GM19035 (cell line): ENCODE data around the gene NOTCH3.

Experiments used
- ATAC-seq: cut with Tn5 transposase; IDR thresholded peaks from one replicate; pipeline ENCODE4 v1.9.1; 2021; ENCODE audit not compliant: unreplicated experiment

NOTCH3 gene

DNA sequence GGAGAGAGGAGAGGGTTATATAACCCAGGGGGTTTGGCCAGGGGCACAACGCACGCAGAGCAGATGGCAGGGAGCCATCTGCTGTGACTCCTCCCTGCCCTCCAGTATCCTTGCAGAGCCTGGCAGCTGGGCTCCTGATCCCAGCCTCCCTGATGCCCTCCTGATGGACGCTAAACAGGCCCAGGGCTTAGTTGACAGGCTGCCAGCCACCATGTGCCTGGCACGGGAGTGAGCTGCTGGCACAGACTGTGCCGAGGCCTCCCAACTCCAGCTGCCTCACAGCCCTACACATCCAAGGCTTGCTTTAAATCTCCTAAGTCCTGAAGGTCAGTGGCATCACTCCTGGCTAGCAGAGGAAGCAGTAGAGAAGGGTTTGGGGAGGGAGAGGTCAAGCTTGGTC is 76.9 kb downstream of the NOTCH3 start:
- ATAC-seq, result no peak

DNA sequence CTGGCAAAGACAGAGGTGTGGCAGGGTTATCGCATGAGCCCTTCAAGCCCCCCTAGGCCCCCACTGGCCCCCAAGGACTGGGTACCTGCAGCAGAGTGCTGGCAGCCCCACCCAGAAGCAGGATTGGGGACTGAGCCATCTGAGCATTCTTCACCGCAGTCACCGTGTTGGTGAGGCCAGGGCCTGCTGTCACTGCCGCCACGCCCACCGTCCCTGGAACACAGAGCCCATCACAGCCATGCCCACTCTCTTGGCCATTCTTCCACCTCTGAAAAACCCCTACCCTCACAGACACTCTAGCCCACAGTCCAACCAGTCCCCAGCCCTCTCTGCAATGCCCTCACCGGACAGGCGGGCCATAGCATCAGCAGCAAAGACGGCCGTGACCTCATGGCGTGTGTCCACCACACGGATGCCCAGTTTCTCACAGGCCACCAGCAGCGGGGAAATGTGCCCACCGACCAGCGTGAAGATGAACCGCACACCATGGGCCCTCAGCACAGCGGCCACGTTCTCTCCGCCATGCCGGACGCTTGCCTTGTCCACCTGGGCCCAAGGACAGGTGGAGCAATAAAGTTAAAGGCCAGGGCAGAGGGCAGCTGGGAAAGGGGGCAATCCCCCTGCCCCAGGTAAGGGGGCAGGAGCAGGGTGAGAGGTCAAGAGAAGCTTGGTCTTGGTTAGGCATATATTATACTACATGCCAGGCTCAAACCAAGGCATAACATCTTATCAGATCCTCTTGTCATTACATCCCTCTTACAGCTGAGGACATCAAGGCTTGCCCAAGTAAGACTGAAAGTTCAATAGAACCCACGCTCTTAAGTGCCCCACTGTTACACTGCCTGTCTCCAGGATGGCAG is 77.5 kb downstream of the NOTCH3 start:
- no peak for ATAC-seq

DNA sequence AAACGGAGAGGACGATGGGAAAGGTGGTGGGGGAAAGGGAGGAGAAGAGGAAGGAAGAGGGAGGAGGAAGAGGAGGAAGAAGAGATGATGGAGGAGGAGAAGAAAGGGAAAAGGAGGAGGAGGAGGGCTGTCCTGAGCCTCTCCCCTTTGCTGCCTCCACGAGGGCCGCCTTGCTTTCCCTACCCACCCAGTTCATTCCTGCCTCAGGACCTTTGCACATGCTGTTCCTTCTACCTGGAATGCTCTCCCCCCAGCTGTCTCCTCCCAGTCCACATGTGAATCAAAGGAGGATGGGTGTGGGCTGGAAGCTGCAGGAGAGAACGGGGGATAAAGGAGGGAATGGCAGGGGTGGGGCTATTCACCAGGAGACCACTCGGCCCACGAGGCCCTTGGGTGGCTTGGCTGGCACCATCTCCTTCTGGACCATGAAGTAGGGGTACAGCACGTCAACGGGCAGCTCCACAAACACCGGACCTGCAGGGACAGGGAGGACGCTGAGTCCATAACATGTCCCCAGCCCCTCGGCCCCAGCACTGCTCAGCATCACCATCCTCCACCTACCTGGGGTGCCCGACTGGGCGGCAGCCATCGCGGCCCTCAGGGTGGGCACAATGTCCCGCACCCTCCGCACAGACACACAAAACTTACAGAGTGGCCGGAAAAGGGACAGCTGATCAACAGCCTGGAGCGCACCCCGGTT is 78.3 kb downstream of the NOTCH3 start:
- no peak for ATAC-seq

DNA sequence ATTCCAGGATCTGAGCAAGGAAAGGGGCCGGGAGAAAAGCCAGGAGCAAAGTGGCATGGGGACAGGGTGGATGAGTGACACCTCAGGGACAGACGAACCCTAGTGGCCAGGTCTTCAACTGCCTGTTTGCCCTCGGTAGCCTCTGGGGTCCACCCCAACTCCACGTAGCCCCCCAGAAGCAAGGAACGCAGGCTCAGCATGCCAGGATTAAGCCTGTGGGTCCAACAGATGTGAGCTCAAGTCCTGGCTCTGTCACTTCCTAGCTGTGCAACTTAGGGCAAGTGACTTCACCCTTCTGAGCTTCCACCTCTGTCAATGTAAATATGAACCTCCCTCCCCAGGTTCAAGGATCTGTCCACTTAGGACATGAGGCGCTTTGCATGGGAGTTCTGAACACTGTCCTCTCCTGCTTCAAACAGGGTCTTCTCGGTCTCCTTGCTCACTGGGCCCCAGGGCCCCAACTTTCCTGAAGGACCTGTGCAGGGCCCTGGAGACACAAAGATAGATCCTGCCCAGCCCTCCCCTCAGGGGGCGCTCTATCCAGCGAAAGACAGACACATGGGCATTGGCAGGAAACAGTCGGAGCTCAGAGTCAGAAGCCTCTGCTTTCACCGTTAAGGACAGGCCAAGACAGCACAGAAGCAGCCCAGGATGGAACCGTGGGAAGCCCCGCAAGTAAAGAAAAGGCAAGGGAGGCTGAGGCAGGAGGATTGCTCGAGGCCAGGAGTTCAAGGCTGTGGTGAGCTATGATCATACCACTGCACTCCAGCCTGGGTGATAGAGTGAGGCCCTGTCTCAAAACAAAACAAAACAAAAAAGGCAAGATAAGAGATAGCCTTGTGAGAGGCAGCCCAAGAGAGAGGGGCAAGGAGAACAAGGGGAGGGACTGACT is 80.4 kb downstream of the NOTCH3 start:
- ATAC-seq, result no peak

DNA sequence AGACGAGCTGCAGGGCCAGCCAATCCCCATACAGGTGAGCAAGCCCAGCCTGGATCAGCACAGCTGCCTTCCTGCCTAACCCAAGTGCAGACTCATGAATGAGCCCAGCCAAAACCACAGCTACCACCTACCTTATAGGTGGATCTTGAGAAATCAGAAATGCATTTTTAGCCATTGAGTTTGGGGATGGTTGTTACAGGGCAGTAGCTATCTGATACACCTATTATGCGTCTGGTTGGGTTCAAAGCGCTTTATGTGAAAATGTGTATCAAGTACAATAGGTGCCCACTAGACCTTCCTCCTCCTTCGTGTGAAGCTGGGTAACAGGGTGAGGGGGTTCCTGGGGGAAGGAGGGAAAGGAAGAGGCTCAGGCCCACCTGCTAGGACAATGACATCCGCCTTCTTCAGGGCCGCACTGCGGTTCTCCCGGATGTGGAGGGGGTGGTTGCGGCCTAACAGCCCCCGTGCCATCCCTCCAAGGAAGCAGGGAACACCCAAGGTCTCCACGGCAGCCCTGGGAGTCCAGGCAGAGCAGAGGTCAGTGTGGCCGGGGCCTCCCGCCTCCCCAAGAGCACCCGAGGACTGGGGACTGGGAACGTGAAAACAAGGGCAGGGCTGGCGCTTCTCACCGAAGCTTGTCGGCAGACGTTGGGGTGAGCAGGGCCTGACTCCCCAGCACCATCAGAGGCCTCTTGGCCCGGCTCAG is 81.9 kb downstream of the NOTCH3 start:
- ATAC-seq, result no peak

DNA sequence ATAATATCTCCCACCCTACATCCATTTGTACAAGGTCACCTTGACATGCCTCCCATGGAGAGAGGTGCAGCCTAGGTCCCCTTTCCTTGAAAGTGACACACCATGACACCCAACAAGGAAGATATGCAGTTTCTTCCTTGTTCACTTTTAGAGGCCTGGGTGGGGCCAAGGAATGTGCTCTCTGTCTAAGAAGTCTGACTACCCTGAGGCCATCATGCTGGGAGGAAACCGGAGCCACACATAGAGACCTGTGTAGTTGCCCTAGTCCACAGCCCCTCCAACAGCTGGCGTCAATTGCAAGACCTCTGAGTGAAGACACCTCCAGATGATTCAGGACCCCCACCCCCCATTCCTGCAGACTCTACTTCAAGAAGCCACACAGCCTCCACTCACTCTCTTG is 82.5 kb downstream of the NOTCH3 start:
- ATAC-seq, result no peak

DNA sequence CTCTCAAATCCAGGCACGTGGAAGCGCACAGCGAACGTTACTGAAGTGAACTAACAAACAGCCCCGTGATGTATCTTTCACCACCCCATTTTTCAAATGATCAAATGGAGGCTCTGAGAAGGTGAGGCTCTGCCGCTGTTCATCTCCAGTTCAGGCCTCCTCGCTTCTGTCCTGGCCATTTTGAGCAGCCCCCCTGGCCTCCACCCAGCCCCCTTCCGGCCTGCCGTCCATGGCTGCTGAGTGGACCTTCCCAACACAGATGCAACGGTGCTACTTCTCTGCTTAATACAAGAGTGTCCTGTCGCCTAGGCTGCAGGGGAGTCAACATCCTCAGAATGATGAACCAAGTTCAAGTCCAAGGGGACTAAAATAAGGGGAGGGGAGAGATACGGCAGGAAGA is 83.9 kb downstream of the NOTCH3 start:
- no peak for ATAC-seq

DNA sequence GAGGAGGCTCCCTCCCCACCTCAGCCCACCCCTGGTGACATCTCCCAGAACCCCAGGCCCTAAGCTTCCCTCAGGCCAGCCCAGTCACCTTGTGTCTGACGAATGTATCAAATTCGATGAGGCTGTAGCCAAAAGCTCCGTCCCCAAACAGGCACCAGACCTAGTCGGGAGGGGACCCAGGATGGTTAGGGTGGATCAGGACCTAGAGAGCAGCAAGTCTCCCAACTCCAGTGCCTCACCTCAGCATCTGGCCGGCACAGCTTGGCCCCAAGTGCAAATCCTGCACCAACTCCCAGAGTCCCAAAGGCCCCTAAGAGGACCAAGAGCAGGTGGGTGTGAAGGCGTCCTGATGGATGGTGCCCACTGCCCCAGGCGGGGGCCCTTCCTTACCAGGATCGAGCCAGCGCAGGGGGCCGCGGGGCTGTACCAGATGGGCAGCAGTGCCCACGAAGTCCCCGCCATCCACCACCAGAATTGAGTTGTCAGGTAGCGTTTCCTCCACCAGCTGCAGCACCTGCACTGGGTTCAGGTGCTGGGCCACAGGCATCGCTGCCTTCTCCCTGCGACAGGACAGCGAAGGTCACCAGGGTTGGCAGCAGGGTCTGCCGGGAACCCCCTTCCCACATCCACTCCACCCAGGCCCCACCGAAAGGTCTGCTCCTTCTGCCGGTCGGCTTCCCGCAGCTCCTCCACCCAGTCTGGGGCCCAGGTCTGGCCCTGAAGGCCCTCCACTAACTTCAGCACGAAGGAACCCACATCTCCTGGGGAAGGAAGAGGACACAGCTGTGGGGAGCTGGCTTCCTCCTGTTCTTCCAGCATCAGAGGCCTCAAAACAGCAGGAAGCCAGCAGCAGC is 84.8 kb downstream of the NOTCH3 start:
- no peak for ATAC-seq

DNA sequence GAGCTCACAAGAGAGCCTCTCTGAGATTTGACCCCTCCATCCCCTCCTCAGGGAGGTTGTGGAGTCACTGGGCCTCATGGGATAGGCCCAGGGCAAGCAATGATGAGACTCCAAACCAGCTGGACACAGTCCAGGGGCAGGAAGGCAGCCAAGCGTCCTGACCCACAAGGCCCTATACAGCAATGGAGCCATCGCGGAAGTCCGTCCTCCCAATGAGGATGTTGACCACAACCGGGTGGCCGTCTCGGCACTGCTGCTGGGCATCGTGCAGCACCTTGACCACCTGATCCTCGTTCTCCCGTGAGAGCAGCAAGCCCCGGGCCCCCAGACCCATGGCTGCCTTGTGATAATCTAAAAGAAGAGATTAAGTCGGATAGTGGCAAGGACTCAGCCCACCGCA is 85.7 kb downstream of the NOTCH3 start:
- no peak for ATAC-seq

DNA sequence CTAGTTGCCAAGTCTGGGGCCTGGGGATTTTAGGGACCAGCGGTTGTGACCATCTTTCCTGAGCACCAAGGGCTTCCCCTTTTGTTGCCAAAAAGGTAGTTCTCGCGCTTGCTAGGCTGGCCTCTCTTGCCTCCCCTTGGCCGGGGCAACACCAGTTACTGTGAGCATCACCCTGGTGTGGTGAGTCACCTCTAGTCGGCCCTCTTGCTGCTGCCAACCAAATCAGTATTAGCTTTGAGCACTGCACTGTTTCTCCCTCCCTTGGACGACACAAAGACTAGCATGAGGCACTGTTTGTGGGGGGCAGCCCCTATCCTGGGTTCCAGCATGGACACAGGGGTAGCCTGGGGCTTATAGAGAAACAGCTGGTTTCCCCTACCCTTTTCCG is 86.6 kb downstream of the NOTCH3 start:
- no peak for ATAC-seq

DNA sequence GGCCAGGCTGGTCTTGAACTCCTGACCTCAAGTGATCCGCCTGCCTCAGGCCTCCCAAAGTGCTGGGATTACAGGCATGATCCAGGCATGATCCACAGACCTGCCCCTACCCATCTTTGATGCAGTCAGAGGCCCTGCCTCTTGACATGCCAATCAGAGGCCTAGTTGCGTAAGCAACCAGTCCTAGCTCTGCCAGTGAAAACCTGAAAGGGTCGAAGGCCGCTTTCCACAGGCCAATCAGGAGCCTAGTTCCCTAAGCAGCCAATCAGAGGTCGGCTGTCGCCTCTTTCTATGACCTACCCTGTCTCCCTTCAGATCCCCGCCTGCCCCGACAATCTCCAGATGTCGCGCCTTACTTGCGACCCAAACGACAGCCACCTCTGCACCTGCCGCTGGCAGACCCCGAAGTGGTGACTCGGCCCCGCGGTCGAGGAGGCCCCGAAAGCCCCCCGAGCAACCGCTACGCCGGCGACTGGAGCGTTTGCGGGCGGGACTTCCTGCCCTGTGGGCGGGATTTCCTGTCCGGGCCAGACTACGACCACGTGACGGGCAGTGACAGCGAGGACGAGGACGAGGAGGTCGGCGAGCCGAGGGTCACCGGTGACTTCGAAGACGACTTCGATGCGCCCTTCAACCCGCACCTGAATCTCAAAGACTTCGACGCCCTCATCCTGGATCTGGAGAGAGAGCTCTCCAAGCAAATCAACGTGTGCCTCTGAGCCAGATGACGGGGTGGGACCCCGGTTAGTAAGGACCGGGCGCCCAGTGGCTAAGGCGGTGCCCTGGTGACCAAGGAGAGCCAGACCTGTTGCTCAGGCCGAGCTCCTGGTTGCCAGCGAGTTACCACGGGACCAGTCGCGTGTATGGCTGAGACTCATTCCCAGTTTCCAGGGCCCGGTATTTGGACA is 87.3 kb downstream of the NOTCH3 start:
- ATAC-seq, result no peak

DNA sequence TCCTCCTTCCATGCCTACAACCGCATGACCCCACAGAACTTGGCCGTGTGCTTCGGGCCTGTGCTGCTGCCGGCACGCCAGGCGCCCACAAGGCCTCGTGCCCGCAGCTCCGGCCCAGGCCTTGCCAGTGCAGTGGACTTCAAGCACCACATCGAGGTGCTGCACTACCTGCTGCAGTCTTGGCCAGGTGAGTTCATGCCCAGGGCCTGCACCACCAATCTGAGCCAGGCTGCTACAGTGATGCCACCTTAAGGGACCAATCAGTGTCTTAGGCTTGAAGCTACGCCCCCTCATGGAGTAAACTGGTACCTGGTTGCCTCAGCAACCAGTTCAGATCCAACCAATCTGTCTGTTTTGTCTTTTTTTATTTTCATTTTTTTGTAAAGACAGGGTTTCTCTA is 88.4 kb downstream of the NOTCH3 start:
- ATAC-seq, result no peak

DNA sequence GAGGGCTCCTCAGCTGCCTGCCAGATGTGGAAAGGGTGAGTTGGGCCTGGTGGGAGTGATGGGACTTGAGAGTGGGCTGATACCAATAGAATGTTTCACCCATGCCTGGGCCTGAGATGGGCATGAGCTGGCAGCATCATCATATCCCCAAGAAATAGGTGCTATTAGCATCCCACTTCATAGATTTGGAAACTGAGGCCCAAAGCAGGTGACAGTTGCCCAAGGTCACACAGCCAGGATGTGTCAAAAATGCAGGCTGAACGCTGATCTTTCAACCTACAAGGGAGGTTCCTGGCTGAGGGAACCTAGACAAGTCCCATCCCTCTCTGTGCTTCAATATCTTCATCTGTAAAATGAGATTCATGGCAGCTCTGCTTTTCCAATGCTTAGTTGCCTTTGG is 89.0 kb downstream of the NOTCH3 start:
- no peak for ATAC-seq

DNA sequence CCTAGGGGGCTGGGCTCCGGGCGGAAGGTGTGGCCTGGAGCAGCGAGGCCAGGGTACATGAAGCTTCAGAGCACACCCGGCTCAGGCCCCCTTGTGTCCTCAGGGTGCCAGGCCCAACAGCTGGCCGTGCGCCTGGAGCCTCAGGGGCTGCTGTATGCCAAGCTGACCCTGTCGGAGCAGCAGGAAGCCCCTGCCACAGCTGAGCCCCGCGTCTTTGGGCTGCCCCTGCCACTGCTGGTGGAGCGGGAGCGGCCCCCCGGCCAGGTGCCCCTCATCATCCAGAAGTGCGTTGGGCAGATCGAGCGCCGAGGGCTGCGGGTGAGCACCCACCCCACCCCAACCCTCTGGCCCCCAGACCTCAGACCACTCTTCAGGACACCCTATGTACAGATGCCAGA is 90.4 kb downstream of the NOTCH3 start:
- no peak for ATAC-seq

DNA sequence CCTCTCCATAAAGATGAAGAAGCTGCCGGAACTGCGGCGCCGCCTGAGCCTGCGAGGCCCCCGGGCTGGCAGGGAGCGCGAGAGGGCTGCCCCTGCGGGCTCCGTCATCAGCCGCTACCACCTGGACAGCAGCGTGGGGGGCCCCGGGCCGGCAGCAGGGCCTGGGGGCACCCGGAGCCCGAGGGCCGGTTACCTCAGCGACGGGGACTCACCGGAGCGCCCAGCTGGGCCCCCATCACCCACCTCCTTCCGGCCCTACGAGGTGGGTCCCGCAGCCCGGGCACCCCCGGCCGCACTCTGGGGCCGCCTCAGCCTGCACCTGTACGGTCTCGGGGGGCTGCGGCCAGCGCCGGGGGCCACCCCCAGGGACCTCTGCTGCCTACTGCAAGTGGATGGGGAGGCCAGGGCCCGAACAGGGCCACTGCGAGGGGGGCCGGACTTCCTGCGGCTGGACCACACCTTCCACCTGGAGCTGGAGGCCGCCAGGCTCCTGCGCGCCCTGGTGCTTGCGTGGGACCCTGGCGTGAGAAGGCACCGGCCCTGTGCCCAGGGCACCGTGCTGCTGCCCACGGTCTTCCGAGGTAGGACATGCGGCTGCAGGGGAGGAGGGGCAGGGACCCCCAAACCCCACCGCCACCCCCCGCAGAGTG is 90.9 kb downstream of the NOTCH3 start:
- ATAC-seq, result no peak
